Body of pancreas (tissue), 4 donors: Measurements from ENCODE around the gene ZNF331. TPM values are rescaled to one million over a fixed set of nuclear protein-coding genes. Genes with fewer than 3 reads are reported as not detected.

Source experiments
- ATAC-seq: fragments of 150-250 bp; one replicate; pipeline ENCODE4 v1.9.1; 2016
- DNase-seq, 4 donors: peaks; one replicate each; pipeline ENCODE4 v3.0.0-alpha.2; 2019
- H3K27ac ChIP-seq, 4 donors: fragments of 200-600 bp; sonication (generic); 1 replicate in 3 of 4; 2 replicates in 1 of 4; pipeline versions ENCODE4 v1.5.1 to v1.6.1; 2016 to 2019; ENCODE audit warnings: mild to moderate bottlenecking in 1 of 4, mixed read lengths in 1 of 4, moderate library complexity in 1 of 4
- H3K27me3 ChIP-seq, 2 donors: fragments of 200-600 bp; sonication (generic); one replicate each; pipeline ENCODE4 v1.6.0; 2016; ENCODE audit warnings: mild to moderate bottlenecking in 1 of 2
- H3K36me3 ChIP-seq, 2 donors: fragments of 200-600 bp; sonication (generic); replicated peaks in 1 of 2; 2 replicates each; pipeline ENCODE4 v1.5.1; 2016; ENCODE audit warnings: low read depth in 2 of 2; ENCODE audit not compliant: insufficient read depth in 1 of 2
- H3K4me1 ChIP-seq: fragments of 200-600 bp; sonication (generic); one replicate; pipeline ENCODE4 v1.6.0; 2016
- H3K4me3 ChIP-seq, 2 donors: fragments of 200-600 bp; sonication (generic); 1 replicate in 1 of 2; 2 replicates in 1 of 2; pipeline ENCODE4 v1.5.1; 2016 to 2019
- H3K9me3 ChIP-seq, 3 donors: fragments of 200-600 bp; sonication (generic); 1 replicate in 2 of 3; 2 replicates in 1 of 3; pipeline ENCODE4 v1.5.1; 2016
- POLR2A ChIP-seq, 3 donors: fragments of 450-650 bp; IDR thresholded peaks; one replicate each; pipeline ENCODE4 v1.6.1; 2016; ENCODE audit warnings: antibody characterized with exemption in 3 of 3, mild to moderate bottlenecking in 2 of 3
- WGBS, 2 donors: methylation state at CpG; one replicate each; pipeline ENCODE4 v1.1.5; 2017; 5-methylcytosine and 5-hydroxymethylcytosine counted together
- intact Hi-C: fragments of 100-400 bp; cut with DNase I; formaldehyde crosslinking; loops from one replicate; pipeline ENCODE4 v1.15.1; 2023
- total RNA-seq, 2 donors: library from RNA; depleted of rRNA; stranded (reverse); fragments of >200 nt; gene quantifications; one replicate each; pipeline ENCODE4 v1.1.0, GENCODE V29; 2016
- TF ChIP-seq, protein P1 (sequence below), 7 experiments: fragments of 450-650 bp in 4 of 7; fragments of 200-600 bp in 3 of 7; sonication (generic) in 3 of 7; IDR thresholded peaks; one replicate each; pipeline ENCODE4 v1.5.1; 2016 to 2019; ENCODE audit warnings: antibody characterized with exemption in 7 of 7

Gene ZNF331
- total RNA-seq, 2 donors from 2014 or later = 14.8 to 37.6 TPM

DNA sequence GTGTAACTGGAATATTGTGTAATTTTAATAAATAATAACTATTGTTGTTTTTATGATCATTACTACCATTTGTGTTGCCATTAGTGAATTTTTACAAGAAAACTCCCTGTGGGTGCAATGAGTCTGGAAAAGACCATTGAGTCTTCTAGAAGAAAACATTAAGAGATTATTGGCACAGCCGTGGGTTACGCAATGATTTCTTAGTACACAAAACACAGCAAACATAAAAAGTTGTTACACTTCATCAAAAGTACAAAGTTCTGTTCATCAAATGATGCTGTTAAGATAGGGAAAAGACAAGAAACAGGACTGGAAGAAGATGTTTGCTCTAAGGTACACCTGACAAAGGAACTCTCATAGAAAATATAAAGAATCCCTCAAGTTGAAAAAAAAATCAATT lies 41.6 kb downstream of the ZNF331 start:
- H3K9me3 ChIP-seq = peaks cover 0 to 18% (median 6%) of the 10 kb centered on the region in 3 donors
- no peak for DNase-seq
- no peak for ATAC-seq
- no peaks in the 10 kb centered on the region for H3K4me1 ChIP-seq
- 82 to 83% methylated on average over 2 of the region's 2 CpGs for WGBS, 2 donors
- H3K27ac ChIP-seq = no peak overlapping the region
- H3K27me3 ChIP-seq = no peaks in the 10 kb centered on the region
- H3K4me3 ChIP-seq = no peak overlapping the region
- TF ChIP-seq, protein P1, sequence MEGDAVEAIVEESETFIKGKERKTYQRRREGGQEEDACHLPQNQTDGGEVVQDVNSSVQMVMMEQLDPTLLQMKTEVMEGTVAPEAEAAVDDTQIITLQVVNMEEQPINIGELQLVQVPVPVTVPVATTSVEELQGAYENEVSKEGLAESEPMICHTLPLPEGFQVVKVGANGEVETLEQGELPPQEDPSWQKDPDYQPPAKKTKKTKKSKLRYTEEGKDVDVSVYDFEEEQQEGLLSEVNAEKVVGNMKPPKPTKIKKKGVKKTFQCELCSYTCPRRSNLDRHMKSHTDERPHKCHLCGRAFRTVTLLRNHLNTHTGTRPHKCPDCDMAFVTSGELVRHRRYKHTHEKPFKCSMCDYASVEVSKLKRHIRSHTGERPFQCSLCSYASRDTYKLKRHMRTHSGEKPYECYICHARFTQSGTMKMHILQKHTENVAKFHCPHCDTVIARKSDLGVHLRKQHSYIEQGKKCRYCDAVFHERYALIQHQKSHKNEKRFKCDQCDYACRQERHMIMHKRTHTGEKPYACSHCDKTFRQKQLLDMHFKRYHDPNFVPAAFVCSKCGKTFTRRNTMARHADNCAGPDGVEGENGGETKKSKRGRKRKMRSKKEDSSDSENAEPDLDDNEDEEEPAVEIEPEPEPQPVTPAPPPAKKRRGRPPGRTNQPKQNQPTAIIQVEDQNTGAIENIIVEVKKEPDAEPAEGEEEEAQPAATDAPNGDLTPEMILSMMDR (IDR thresholded peaks at IDR 0.05) = no peak
- no peak for TF ChIP-seq POLR2A (IDR thresholded peaks at IDR 0.05)
- H3K36me3 ChIP-seq = peaks cover 24 to 34% of the 10 kb centered on the region in 2 donors
- intact Hi-C loops = no loop called here

DNA sequence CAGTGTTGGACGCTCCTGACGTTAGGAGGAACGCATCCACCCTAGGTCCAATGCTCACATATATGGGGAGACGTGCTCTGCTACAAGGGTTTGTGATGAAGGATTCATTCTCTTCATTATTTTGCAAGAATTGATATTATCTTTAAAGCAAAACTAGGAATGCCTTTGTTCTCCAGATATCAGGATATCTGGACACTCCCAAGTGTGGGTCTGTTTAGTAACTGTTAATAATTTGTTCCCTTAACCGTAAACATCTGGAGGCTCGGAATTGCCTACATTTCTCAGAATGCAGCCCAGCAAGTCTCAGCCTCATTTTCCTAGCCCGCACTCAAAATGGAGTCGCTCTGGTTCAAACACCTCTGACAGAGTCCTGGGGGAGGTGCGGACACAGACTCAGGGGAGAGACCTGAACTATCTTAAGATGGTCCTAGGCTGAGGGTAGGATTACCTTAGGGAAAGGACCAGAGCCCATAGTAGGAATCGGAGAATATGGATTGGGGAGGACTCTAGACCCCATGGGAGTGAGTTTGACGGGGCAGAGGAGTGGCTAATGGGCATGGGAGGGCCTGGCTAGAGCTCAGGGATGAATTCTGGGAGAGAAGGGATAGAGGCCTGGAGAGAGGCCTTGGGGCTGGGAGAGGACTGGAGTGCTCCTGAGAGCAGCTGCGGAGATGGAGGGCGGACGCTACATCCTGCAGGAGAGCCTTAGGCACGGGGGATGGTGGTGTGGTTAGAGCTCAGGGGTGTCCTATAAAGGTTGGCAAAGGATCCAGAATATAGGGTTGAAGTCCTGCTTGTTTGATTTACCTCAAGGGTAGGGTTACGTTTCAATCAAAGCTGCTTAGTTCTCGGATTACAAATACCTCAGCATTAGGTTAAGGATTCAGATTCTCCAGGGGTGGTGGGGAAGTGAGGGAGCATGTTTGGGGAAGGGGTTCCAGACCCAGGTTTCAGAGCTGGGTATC lies 43.2 kb downstream of the ZNF331 start:
- no peak for TF ChIP-seq POLR2A (IDR thresholded peaks at IDR 0.05)
- TF ChIP-seq, protein P1 (IDR thresholded peaks at IDR 0.05) = no peak
- H3K27me3 ChIP-seq = no peaks in the 10 kb centered on the region
- H3K4me3 ChIP-seq = no peak overlapping the region
- peaks cover 18 to 29% of the 10 kb centered on the region in 2 donors for H3K36me3 ChIP-seq
- no peak for DNase-seq
- no peaks in the 10 kb centered on the region for H3K4me1 ChIP-seq
- 76 to 80% methylated on average over 16 to 17 of the region's 17 CpGs for WGBS, 2 donors
- H3K9me3 ChIP-seq = peaks cover 0 to 18% (median 6%) of the 10 kb centered on the region in 3 donors
- no peak overlapping the region for H3K27ac ChIP-seq
- no peak for ATAC-seq
- intact Hi-C loops = no loop called here

DNA sequence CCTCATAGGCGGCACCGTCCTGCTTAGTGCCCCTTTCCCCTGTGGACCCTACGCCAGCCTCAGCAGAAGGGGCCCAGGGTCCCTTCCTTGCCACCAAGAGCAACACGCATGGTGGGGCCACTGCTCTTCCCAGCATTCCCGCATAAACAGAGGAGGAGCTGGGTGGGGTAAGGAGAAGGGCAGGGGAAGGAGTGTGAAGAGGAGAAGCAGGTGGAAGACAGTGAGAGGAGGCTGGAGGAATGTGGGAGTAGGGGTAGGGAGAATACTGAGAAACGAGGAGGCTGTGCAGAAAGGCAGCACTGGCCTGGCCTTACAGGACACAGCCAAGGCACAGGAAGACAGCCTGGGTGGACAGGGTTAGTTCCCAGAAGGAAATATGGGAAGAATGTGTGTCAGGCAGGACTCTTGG lies 43.9 kb downstream of the ZNF331 start:
- no peak for DNase-seq
- H3K9me3 ChIP-seq = peaks cover 0 to 13% (median 4%) of the 10 kb centered on the region in 3 donors
- intact Hi-C loops = no loop called here
- H3K27me3 ChIP-seq = no peaks in the 10 kb centered on the region
- WGBS, 2 donors = 69% methylated on average over 6 of the region's 6 CpGs
- ATAC-seq = no peak
- peaks cover 12 to 23% of the 10 kb centered on the region in 2 donors for H3K36me3 ChIP-seq
- no peak for TF ChIP-seq POLR2A (IDR thresholded peaks at IDR 0.05)
- TF ChIP-seq, protein P1 (IDR thresholded peaks at IDR 0.05) = no peak
- H3K4me1 ChIP-seq = no peaks in the 10 kb centered on the region
- no peak overlapping the region for H3K4me3 ChIP-seq
- no peak overlapping the region for H3K27ac ChIP-seq

DNA sequence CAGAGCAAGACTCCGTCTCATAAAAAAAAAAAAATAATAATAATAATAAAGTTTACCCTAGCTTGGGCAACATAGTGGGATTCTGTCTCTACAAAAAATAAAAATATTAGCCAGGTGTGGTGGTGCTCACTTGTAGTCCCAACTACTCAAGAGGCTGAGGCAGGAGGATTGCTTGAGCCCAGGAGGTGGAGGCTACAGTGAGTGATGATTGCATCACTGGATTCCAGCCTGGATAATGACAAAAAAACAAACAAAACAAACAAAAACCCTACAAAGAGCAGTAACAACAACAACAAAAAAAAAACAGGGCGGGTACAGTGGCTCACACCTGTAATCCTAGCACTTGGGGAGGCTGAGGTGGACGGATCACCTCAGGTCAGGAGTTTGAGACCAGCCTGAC lies 45.2 kb downstream of the ZNF331 start:
- WGBS, 2 donors = 84 to 89% methylated on average over 3 of the region's 3 CpGs
- no peak overlapping the region for H3K4me3 ChIP-seq
- ATAC-seq = no peak
- no peak overlapping the region for H3K27ac ChIP-seq
- no peak for DNase-seq
- peaks cover 0 to 10% of the 10 kb centered on the region in 2 donors for H3K36me3 ChIP-seq
- H3K9me3 ChIP-seq = peaks cover 0 to under 1% (median 0%) of the 10 kb centered on the region in 3 donors
- TF ChIP-seq, protein P1 (IDR thresholded peaks at IDR 0.05) = no peak
- no peak for TF ChIP-seq POLR2A (IDR thresholded peaks at IDR 0.05)
- H3K4me1 ChIP-seq = no peaks in the 10 kb centered on the region
- intact Hi-C loops = no loop called here
- no peaks in the 10 kb centered on the region for H3K27me3 ChIP-seq
